K562 (cell line): ENCODE results near the gene PRKCB. TPM values are rescaled to one million over a fixed set of nuclear protein-coding genes. Genes with fewer than 3 reads are reported as not detected.

Experiments
- ATAC-seq: fragments of 200-7000 bp; cut with Tn5 transposase; 3 replicates; pipeline ENCODE4 v1.9.1; 2020; ENCODE audit warnings: moderate library complexity
- BruUV-seq: library from RNA; stranded (reverse); fragments of 400-500 nt; replicated peaks from 2 replicates; lab custom pipeline; 2021; lab: Mats Ljungman, UMichigan
- CTCF ChIA-PET: fragments of 300-600 bp; formaldehyde crosslinking; extraction: SDS; loops from one replicate; lab custom pipeline; 2021; ENCODE audit warnings: low intra/inter-chr PET ratio; lab: Yijun Ruan, JAX
- POLR2A ChIA-PET: fragments of 300-600, 350-650 bp; sonication (Branson Sonifier 250); formaldehyde crosslinking; extraction: SDS; loops from one replicate; lab custom pipeline; 2021; ENCODE audit warnings: antibody characterized with exemption, inconsistent platforms; lab: Yijun Ruan, JAX
- DNase-seq, 4 experiments: peaks; one replicate each; pipeline versions ENCODE4 v3.0.0 to v3.0.0-alpha.2; 2011 to 2018; ENCODE audit warnings: low spot score in 3 of 4, mixed read lengths in 3 of 4; ENCODE audit errors: extremely low read depth in 1 of 4
- FAIRE-seq: peaks from 2 replicates; lab custom pipeline; 2011; peaks lifted over from hg19 to GRCh38; lab: Jason Lieb, UNC
- H2AFZ ChIP-seq: 2 replicates; pipeline ENCODE4 v1.6.0; 2011; ENCODE audit warnings: low read depth, low read length, control low read depth, inconsistent platforms
- H3K27ac ChIP-seq: fragments of 200-600 bp; 3 replicates; pipeline ENCODE4 v1.8.0; 2011; ENCODE audit warnings: low read depth, mild to moderate bottlenecking, control low read depth, inconsistent platforms, low read length, moderate library complexity, mixed read lengths; ENCODE audit errors: extremely low read depth
- H3K27me3 ChIP-seq, 2 experiments: fragments of 300-600 bp in 1 of 2; 2 replicates in 1 of 2; 3 replicates in 1 of 2; pipeline versions ENCODE4 v1.6.0 to v1.8.0; 2011; ENCODE audit warnings: inconsistent platforms in 2 of 2, low read length in 2 of 2, mild to moderate bottlenecking in 1 of 2, mixed read lengths in 1 of 2, moderate library complexity in 1 of 2; ENCODE audit not compliant: control insufficient read depth in 2 of 2, insufficient read depth in 2 of 2
- H3K36me3 ChIP-seq: fragments of 300-600 bp; 3 replicates; pipeline ENCODE4 v1.8.0; 2011; ENCODE audit warnings: mild to moderate bottlenecking, low read length, inconsistent platforms; ENCODE audit not compliant: control insufficient read depth, insufficient read depth
- H3K4me1 ChIP-seq, 2 experiments: fragments of 200-600 bp in 1 of 2; replicated peaks in 1 of 2; 2 replicates in 1 of 2; 3 replicates in 1 of 2; pipeline versions ENCODE4 v1.5.1 to v1.8.0; 2011; ENCODE audit warnings: inconsistent platforms in 2 of 2, low read length in 2 of 2, mild to moderate bottlenecking in 1 of 2, mixed read lengths in 1 of 2, moderate library complexity in 1 of 2; ENCODE audit not compliant: control insufficient read depth in 2 of 2, insufficient read depth in 2 of 2
- H3K4me2 ChIP-seq: 2 replicates; pipeline ENCODE4 v1.6.1; 2011; ENCODE audit warnings: low read length, control low read depth, inconsistent platforms, mixed read lengths; ENCODE audit not compliant: insufficient read depth
- H3K4me3 ChIP-seq: fragments of 200-600 bp; sonication (generic), shearing (Covaris generic); 2 replicates; pipeline ENCODE4 v1.5.1; 2016; ENCODE audit warnings: control low read depth, inconsistent platforms
- H3K79me2 ChIP-seq: fragments of 200-600 bp; 3 replicates; pipeline ENCODE4 v1.8.0; 2011; ENCODE audit warnings: low read length, inconsistent platforms; ENCODE audit not compliant: control insufficient read depth, insufficient read depth
- H3K9ac ChIP-seq, 2 experiments: 2 replicates each; pipeline versions ENCODE4 v1.6.0 to v1.6.1; 2011; ENCODE audit warnings: low read depth in 2 of 2, low read length in 2 of 2, control low read depth in 1 of 2, inconsistent platforms in 1 of 2, mild to moderate bottlenecking in 1 of 2, mixed read lengths in 1 of 2; ENCODE audit not compliant: insufficient read depth in 1 of 2
- H3K9me1 ChIP-seq: one replicate; pipeline ENCODE4 v1.6.0; 2011; ENCODE audit warnings: inconsistent platforms, mild to moderate bottlenecking, low read length, moderate library complexity; ENCODE audit not compliant: control insufficient read depth, insufficient read depth
- H3K9me3 ChIP-seq: replicated peaks from 2 replicates; pipeline ENCODE4 v1.5.1; 2011; ENCODE audit warnings: low read depth, low read length, inconsistent platforms; ENCODE audit not compliant: control insufficient read depth, insufficient read depth
- H4K20me1 ChIP-seq: replicated peaks from 2 replicates; pipeline ENCODE4 v1.6.1; 2011; ENCODE audit warnings: low read length, inconsistent platforms, mixed read lengths; ENCODE audit not compliant: control insufficient read depth, insufficient read depth
- GABPB2 ChIP-seq: fragments of 250-450 bp; sonication (Bioruptor Pico); conservative IDR thresholded peaks from 2 replicates; pipeline ENCODE4 v1.5.1; 2021; ENCODE audit warnings: mild to moderate bottlenecking
- HDGF ChIP-seq: fragments of 450-650 bp; IDR thresholded peaks from 2 replicates; pipeline ENCODE4 v1.6.1; 2016
- KDM1A ChIP-seq, 2 experiments: fragments of 450-650 bp; IDR thresholded peaks; 2 replicates each; pipeline ENCODE4 v1.6.1; 2016; ENCODE audit warnings: mild to moderate bottlenecking in 2 of 2
- KLF13 ChIP-seq: fragments of 450-650 bp; IDR thresholded peaks from 2 replicates; pipeline ENCODE4 v1.6.1; 2016; ENCODE audit warnings: missing genetic modification characterization, low read depth, mild to moderate bottlenecking, missing compliant biosample characterization, moderate library complexity, borderline replicate concordance
- NFATC3 ChIP-seq: fragments of 450-650 bp; IDR thresholded peaks from 2 replicates; pipeline ENCODE4 v1.6.1; 2017; ENCODE audit warnings: mild to moderate bottlenecking
- NR3C1 ChIP-seq: sonication (generic); formaldehyde crosslinking; IDR thresholded peaks from 2 replicates; pipeline ENCODE4 v1.8.1; 2022; ENCODE audit warnings: missing genetic modification reagents
- RBM15 ChIP-seq: fragments of 200-400 bp; formaldehyde crosslinking; IDR thresholded peaks from 2 replicates; pipeline ENCODE4 v1.6.1; 2018; ENCODE audit warnings: mild to moderate bottlenecking, low read length, moderate library complexity; ENCODE audit not compliant: insufficient read depth
- RCOR1 ChIP-seq, 2 experiments: IDR thresholded peaks; 2 replicates each; pipeline ENCODE4 v1.6.1; 2012; ENCODE audit warnings: low read depth in 2 of 2, low read length in 2 of 2, borderline replicate concordance in 1 of 2, improper control_type of control experiment in 1 of 2
- TFAM ChIP-seq: fragments of 250-450 bp; sonication (Bioruptor Pico); conservative IDR thresholded peaks from 2 replicates; pipeline ENCODE4 v1.5.0; 2021; ENCODE audit warnings: mild to moderate bottlenecking, moderate library complexity
- U2AF2 ChIP-seq: fragments of 200-400 bp; formaldehyde crosslinking; optimal IDR thresholded peaks from 2 replicates; pipeline ENCODE3; 2017; ENCODE audit warnings: low read depth, mild to moderate bottlenecking, low read length
- ZFP1 ChIP-seq: fragments of 450-650 bp; formaldehyde crosslinking; IDR thresholded peaks from 2 replicates; pipeline ENCODE4 v1.4.0; 2020; ENCODE audit warnings: mild to moderate bottlenecking, mixed read lengths
- ZNF507 ChIP-seq: conservative IDR thresholded peaks from 2 replicates; pipeline ENCODE4 v1.6.1; 2017; ENCODE audit warnings: missing genetic modification characterization, missing compliant biosample characterization
- ZNF586 ChIP-seq: fragments of 450-650 bp; formaldehyde crosslinking; conservative IDR thresholded peaks from 2 replicates; pipeline ENCODE4 v1.4.0; 2020; ENCODE audit warnings: mild to moderate bottlenecking, moderate library complexity
- ZNF707 ChIP-seq: fragments of 250-450 bp; sonication (Bioruptor Pico); conservative IDR thresholded peaks from 2 replicates; pipeline ENCODE4 v1.8.0; 2022; ENCODE audit warnings: inconsistent platforms, mild to moderate bottlenecking, moderate library complexity
- WGBS: fragments of 100-300 bp; shearing (Covaris generic); methylation state at CpG from one replicate; pipeline ENCODE4 v1.1.6; 2016; ENCODE audit warnings: low coverage, mixed read lengths; ENCODE audit not compliant: insufficient coverage; ENCODE audit errors: missing lambda C conversion rate; 5-methylcytosine and 5-hydroxymethylcytosine counted together
- in situ Hi-C: fragments of 300-500 bp; cut with MboI; formaldehyde crosslinking; loops from 4 replicates; pipeline ENCODE4 v1.15.0; 2018; ENCODE audit warnings: inconsistent platforms, mixed read lengths
- intact Hi-C: fragments of 100-400 bp; cut with micrococcal nuclease; formaldehyde crosslinking; loops from 2 replicates; pipeline ENCODE4 v1.14.2; 2022
- polyA plus RNA-seq, 8 experiments: library from polyadenylated mRNA; depleted of rRNA in 4 of 8; stranded (reverse) in 5 of 8; unstranded in 3 of 8; fragments of >200 nt; fragmentation: Nextera tagmentation in 2 of 8; fragmentation: Illumina TruSeq in 1 of 8; extraction: Ambion mirVana in 2 of 8; extraction: Trizol in 1 of 8; gene quantifications; 2 replicates each; pipeline versions ENCODE4 v1.2.1 to v1.2.3, GENCODE V29; 2011 to 2014; ENCODE audit warnings: inconsistent platforms in 1 of 8, missing spikeins in 1 of 8
- total RNA-seq, 7 experiments: library from RNA; depleted of rRNA in 6 of 7; stranded (reverse); fragments of >200 nt in 6 of 7; fragmentation: Illumina TruSeq in 2 of 7; extraction: Trizol in 2 of 7; gene quantifications; 2 replicates each; pipeline versions ENCODE4 v1.2.1 to v1.2.3, GENCODE V29; 2011 to 2021; ENCODE audit warnings: low replicate concordance in 1 of 7
- TF ChIP-seq, protein P1 (sequence below), 2 experiments: fragments of 450-650 bp in 1 of 2; sonication (generic) in 1 of 2; formaldehyde crosslinking; conservative IDR thresholded peaks; 2 replicates each; pipeline versions ENCODE4 v1.4.0 to v1.8.1; 2020 to 2022; ENCODE audit warnings: mild to moderate bottlenecking in 1 of 2, missing genetic modification reagents in 1 of 2
- TF ChIP-seq, protein P2 (sequence below): fragments of 250-450 bp; sonication (Bioruptor Pico); IDR thresholded peaks from 2 replicates; pipeline ENCODE4 v1.8.0; 2021; ENCODE audit warnings: moderate library complexity, mild to moderate bottlenecking, inconsistent platforms

PRKCB gene
- total and polyA plus RNA-seq, 9 of the 15 experiments (the other 6 are each of a cell fraction or from before 2014, with no cell fraction given), result 49.9 to 276 (median 148) TPM

DNA sequence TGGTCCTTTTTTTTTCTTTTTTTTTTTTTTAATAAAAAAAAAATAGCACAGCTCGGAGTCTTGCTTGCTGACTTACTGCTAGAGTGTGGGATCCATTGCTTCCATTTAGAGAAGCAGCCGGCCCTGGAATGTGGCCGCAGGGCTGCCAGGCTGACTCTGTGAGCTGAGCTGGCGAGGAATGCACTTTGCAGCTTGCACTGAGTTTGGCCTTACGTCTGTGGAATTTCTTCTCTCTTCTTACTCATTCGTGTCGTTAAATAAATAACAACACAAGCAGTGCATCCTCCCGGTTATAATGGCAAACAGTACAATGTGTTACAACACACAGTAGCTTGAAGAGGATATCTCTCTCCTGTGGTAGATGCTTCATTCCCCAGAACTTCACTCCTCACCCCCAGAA, 69.2 kb downstream of the PRKCB start:
- H3K4me1 ChIP-seq, result peaks cover 33 to 90% of the 10 kb centered on the region in 2 experiments
- H3K27ac ChIP-seq, result peak overlapping the region; percentile 81
- no peak overlapping the region for H2AFZ ChIP-seq
- H3K9me3 ChIP-seq, result no peaks in the 10 kb centered on the region
- H3K27me3 ChIP-seq, result no peaks in the 10 kb centered on the region
- H3K79me2 ChIP-seq, result peaks cover 96% of the 10 kb centered on the region
- WGBS, result 44% methylated on average over 8 of the region's 8 CpGs
- FAIRE-seq, result no peak
- ChIA-PET POLR2A (interaction anchor here (1.3 to 4.8 kb wide), 4 partner anchors 9 to 73 kb away, joined by 3 to 27 read pairs (median 12); no protein-coding TSS in a partner anchor), CTCF (no interaction called here)
- DNase-seq, result no peak
- H4K20me1 ChIP-seq, result peaks cover 12% of the 10 kb centered on the region; the same call in 1 of the 2 replicates
- ATAC-seq, result no peak
- H3K4me2 ChIP-seq, result 0 out of 2 replicates have a peak overlapping the region, but pooled peaks have one; percentile 16
- H3K9ac ChIP-seq, result peak overlapping the region; percentile 13 to 49; a peak in 1 of 4 replicates
- no TSS peak for BruUV-seq
- in situ Hi-C loops, result no loop called here
- intact Hi-C loops, result loop anchor here (5.0 kb wide), 1 partner anchor 47 kb away; no protein-coding TSS in a partner anchor
- TF ChIP-seq GABPB2 (CRISPR knock-in tag), result no peak
- TF ChIP-seq ZFP1 (CRISPR knock-in tag), result no peak
- TF ChIP-seq ZNF707 (CRISPR knock-in tag), result no peak
- TF ChIP-seq, protein P1, sequence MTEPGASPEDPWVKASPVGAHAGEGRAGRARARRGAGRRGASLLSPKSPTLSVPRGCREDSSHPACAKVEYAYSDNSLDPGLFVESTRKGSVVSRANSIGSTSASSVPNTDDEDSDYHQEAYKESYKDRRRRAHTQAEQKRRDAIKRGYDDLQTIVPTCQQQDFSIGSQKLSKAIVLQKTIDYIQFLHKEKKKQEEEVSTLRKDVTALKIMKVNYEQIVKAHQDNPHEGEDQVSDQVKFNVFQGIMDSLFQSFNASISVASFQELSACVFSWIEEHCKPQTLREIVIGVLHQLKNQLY (CRISPR knock-in tag; conservative IDR thresholded peaks at IDR 0.05), result no peak
- TF ChIP-seq U2AF2, result no peak
- TF ChIP-seq TFAM (CRISPR knock-in tag), result no peak
- TF ChIP-seq ZNF586 (CRISPR knock-in tag), result no peak
- no peak for TF ChIP-seq NR3C1 (CRISPR knock-in tag)
- no peak for TF ChIP-seq ZNF507 (tag)
- TF ChIP-seq HDGF, result no peak
- TF ChIP-seq RCOR1 (IDR thresholded peaks at IDR 0.05; ENCODE audit: borderline replicate concordance in 1 of 2, low read depth in 2 of 2, low read length in 2 of 2), result no peak
- no peak for TF ChIP-seq KLF13
- TF ChIP-seq, protein P2, sequence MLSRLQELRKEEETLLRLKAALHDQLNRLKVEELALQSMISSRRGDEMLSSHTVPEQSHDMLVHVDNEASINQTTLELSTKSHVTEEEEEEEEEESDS (CRISPR knock-in tag), result no peak
- no peak for TF ChIP-seq KDM1A (IDR thresholded peaks at IDR 0.05)
- TF ChIP-seq RBM15, result no peak
- TF ChIP-seq NFATC3, result no peak
- H3K4me3 ChIP-seq, result no peak overlapping the region
- H3K36me3 ChIP-seq, result peaks cover 40% of the 10 kb centered on the region
- peaks cover 2% of the 10 kb centered on the region for H3K9me1 ChIP-seq
